Effector memory CD4-positive, alpha-beta T cell (primary cell): ENCODE results near the gene POLR2B.
A peak's percentile ranks its signal among the peaks of the same experiment; 100 is the strongest.
"Not testable (repeated sequence)": the region's sequence is repeated elsewhere in the genome, so short reads cannot be mapped to it uniquely, and the experiment has no call there.

ENCODE experiments used
- DNase-seq, 3 donors: peaks; one replicate each; pipeline ENCODE4 v3.0.0-alpha.2; 2020
- H3K27ac ChIP-seq: 2 replicates; pipeline ENCODE4 v1.7.0; 2013; ENCODE audit warnings: mild to moderate bottlenecking, low read length, moderate library complexity; ENCODE audit not compliant: insufficient read depth, poor library complexity, severe bottlenecking
- H3K27me3 ChIP-seq: replicated peaks from 2 replicates; pipeline ENCODE4 v1.7.0; 2013; ENCODE audit warnings: mild to moderate bottlenecking, low read length; ENCODE audit not compliant: insufficient read depth, control insufficient read depth, poor library complexity, severe bottlenecking
- H3K36me3 ChIP-seq: 2 replicates; pipeline ENCODE4 v1.7.0; 2013; ENCODE audit warnings: mild to moderate bottlenecking, low read length, moderate library complexity; ENCODE audit not compliant: control insufficient read depth, insufficient read depth
- H3K4me1 ChIP-seq: 2 replicates; pipeline ENCODE4 v1.7.0; 2013; ENCODE audit warnings: low read length, mild to moderate bottlenecking; ENCODE audit not compliant: control insufficient read depth, insufficient read depth, poor library complexity, severe bottlenecking
- H3K4me3 ChIP-seq: 2 replicates; pipeline ENCODE4 v1.7.0; 2013; ENCODE audit warnings: low read length, low read depth, mild to moderate bottlenecking; ENCODE audit not compliant: insufficient read depth, poor library complexity, severe bottlenecking
- H3K9me3 ChIP-seq: 2 replicates; pipeline ENCODE4 v1.7.0; 2013; ENCODE audit warnings: mild to moderate bottlenecking, low read length, moderate library complexity; ENCODE audit not compliant: control insufficient read depth
- total RNA-seq, 3 donors: gene quantifications; one replicate each; lab custom pipeline; 2026; lab: John Stamatoyannopoulos, UW

POLR2B gene
- 112 to 128 (median 121) reads per million in 3 donors for total RNA-seq

GRCh38 chr4:56978750-56979303 lies at the start of gene POLR2B:
TSS of gene POLR2B (plus strand) at chr4:56978896. CDS start at chr4:56978986, 90 bp downstream.
- H3K27ac ChIP-seq: peak within 1 kb of the TSS; percentile 87
- peak; percentile 74 to 83 (median 76) for DNase-seq
- no peaks in the 10 kb centered on the region for H3K9me3 ChIP-seq
- H3K4me3 ChIP-seq: peak within 1 kb of the TSS; percentile 91
- H3K4me1 ChIP-seq: peaks cover 43% of the 10 kb centered on the region
- H3K36me3 ChIP-seq: peaks cover 7% of the 10 kb centered on the region
- no peaks in the 10 kb centered on the region for H3K27me3 ChIP-seq

DNA sequence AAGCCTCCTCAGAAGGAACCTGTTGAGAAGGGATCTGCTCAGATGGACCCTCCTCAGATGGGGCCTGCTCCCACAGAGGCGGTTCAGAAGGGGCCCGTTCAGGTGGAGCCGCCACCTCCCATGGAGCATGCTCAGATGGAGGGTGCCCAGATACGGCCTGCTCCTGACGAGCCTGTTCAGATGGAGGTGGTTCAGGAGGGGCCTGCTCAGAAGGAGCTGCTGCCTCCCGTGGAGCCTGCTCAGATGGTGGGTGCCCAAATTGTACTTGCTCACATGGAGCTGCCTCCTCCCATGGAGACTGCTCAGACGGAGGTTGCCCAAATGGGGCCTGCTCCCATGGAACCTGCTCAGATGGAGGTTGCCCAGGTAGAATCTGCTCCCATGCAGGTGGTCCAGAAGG lies 48.1 kb upstream of the POLR2B start:
- DNase-seq: no peak
- H3K36me3 ChIP-seq: peaks cover 36% of the 10 kb centered on the region

GRCh38 chr4:56931924-56932323 lies 46.8 kb upstream of the POLR2B start:
- Histone ChIP-seq H3K4me3 (no peak overlapping the region), H3K4me1 (no peaks in the 10 kb centered on the region), H3K27me3 (no peaks in the 10 kb centered on the region), H3K27ac (no peak overlapping the region), H3K9me3 (no peaks in the 10 kb centered on the region), H3K36me3 (peaks cover 35% of the 10 kb centered on the region)
- no peak for DNase-seq

More for the DNA sequence above, 48.1 kb upstream of the POLR2B start:
- Histone ChIP-seq H3K4me1 (no peaks in the 10 kb centered on the region), H3K4me3 (no peak overlapping the region), H3K27me3 (no peaks in the 10 kb centered on the region), H3K9me3 (no peaks in the 10 kb centered on the region), H3K27ac (no peak overlapping the region)

DNA sequence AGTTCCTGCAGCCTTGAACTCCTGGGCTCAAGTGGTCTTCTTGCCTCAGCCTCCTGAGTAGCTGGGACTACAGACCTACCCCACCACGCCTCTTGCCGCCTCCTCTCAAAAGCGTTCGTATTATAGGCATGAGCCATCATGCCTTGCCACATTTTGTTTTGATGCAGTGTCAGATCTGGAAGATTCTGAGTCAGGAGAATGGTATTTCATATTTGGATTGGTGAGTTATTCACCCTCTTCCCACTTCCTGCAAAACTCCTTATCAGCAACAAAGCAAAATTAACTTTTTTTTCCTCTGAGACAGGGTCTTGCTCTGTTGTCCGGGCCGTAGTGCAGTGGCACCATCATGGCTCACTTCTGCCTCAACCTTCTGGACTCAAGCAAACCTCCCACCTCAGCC lies 41.4 kb upstream of the POLR2B start:
- no peaks in the 10 kb centered on the region for H3K4me1 ChIP-seq
- no peak overlapping the region for H3K4me3 ChIP-seq
- no peaks in the 10 kb centered on the region for H3K27me3 ChIP-seq
- no peak overlapping the region for H3K27ac ChIP-seq
- H3K36me3 ChIP-seq: peaks cover 6% of the 10 kb centered on the region
- DNase-seq: no peak
- no peaks in the 10 kb centered on the region for H3K9me3 ChIP-seq

- H3K27ac ChIP-seq, H3K4me1 ChIP-seq, H3K9me3 ChIP-seq, H3K36me3 ChIP-seq, H3K4me3 ChIP-seq, DNase-seq, H3K27me3 ChIP-seq: not testable (repeated sequence)
Measured at GRCh38 chr4:56939826-56940225, 38.9 kb upstream of the POLR2B start.

- H3K9me3 ChIP-seq: no peaks in the 10 kb centered on the region
- no peak overlapping the region for H3K4me3 ChIP-seq
- no peak overlapping the region for H3K27ac ChIP-seq
- no peaks in the 10 kb centered on the region for H3K4me1 ChIP-seq
- H3K27me3 ChIP-seq: no peaks in the 10 kb centered on the region
- DNase-seq: no peak
- H3K36me3 ChIP-seq: peaks cover 5% of the 10 kb centered on the region
Measured at GRCh38 chr4:56940403-56940802, 38.3 kb upstream of the POLR2B start.

DNA sequence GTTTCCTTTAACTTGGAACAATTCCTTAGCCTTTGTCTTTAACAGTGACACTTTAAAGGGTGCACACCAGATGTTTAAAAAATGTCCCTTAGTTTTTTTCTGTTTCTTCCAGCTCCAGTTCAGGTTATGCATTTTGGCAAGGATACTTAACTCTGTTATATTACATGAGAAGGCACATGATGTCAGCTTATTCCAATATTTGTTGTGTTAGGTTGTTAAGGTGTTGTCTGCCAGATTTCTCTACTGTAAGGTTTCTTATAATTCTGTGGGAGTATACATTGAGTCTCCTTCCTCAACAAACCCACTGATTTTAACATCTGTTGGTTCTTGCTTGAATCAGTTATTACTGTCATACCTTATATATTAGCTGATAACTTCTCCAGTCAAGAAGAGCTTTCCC lies 37.7 kb upstream of the POLR2B start:
- no peaks in the 10 kb centered on the region for H3K4me1 ChIP-seq
- H3K9me3 ChIP-seq: no peaks in the 10 kb centered on the region
- no peaks in the 10 kb centered on the region for H3K27me3 ChIP-seq
- H3K4me3 ChIP-seq: no peak overlapping the region
- DNase-seq: no peak
- no peak overlapping the region for H3K27ac ChIP-seq
- H3K36me3 ChIP-seq: peaks cover 5% of the 10 kb centered on the region

DNA sequence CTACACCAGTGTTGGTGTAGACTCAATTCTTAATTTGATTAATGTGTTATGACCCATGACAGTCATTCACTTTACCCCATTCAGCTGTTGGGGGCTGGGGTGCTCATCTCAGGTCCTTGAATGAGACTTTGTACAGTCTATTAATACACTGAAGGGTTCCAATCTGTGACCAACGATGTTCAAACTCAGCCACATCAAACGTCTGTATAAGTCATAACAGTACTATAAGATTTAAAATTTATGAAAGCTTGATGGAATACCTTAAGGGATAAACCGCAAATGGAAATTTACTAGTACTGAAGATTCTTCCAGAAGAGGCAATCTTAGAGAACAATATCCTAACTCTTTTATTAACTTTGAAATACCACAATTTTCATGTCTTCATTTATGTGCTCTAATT lies 37.3 kb upstream of the POLR2B start:
- H3K27me3 ChIP-seq: no peaks in the 10 kb centered on the region
- no peak overlapping the region for H3K27ac ChIP-seq
- peaks cover 5% of the 10 kb centered on the region for H3K36me3 ChIP-seq
- H3K9me3 ChIP-seq: no peaks in the 10 kb centered on the region
- no peaks in the 10 kb centered on the region for H3K4me1 ChIP-seq
- no peak for DNase-seq
- no peak overlapping the region for H3K4me3 ChIP-seq

- H3K4me3 ChIP-seq: no peak overlapping the region
- no peak for DNase-seq
Measured at GRCh38 chr4:56953680-56954520, 24.8 kb upstream of the POLR2B start.

GRCh38 chr4:56958111-56958517 lies 20.6 kb upstream of the POLR2B start:
- no peak for DNase-seq
- H3K4me3 ChIP-seq: no peak overlapping the region
- H3K27ac ChIP-seq: no peak overlapping the region

More at GRCh38 chr4:56953680-56954520, 24.8 kb upstream of the POLR2B start:
- no peak overlapping the region for H3K27ac ChIP-seq
- H3K27me3 ChIP-seq: no peaks in the 10 kb centered on the region
- H3K4me1 ChIP-seq: no peaks in the 10 kb centered on the region
- H3K9me3 ChIP-seq: no peaks in the 10 kb centered on the region
- H3K36me3 ChIP-seq: no peaks in the 10 kb centered on the region

More at GRCh38 chr4:56958111-56958517, 20.6 kb upstream of the POLR2B start:
- Histone ChIP-seq H3K4me1 (no peaks in the 10 kb centered on the region), H3K27me3 (no peaks in the 10 kb centered on the region), H3K9me3 (no peaks in the 10 kb centered on the region), H3K36me3 (peaks cover 3% of the 10 kb centered on the region)
